Natural killer cell (primary cell): ENCODE measurements around the gene TRIM36. TPM values are rescaled to one million over a fixed set of nuclear protein-coding genes. Genes with fewer than 3 reads are reported as not detected.

Experiments
- ATAC-seq, 3 donors: fragments of 150-1000 bp in 2 of 3; fragments of 200-7000 bp in 1 of 3; cut with Tn5 transposase; 1 replicate in 1 of 3; 2 replicates in 2 of 3; pipeline ENCODE4 v1.10.0; 2021; ENCODE audit warnings: mild to moderate bottlenecking in 2 of 3, moderate library complexity in 2 of 3
- DNase-seq, 2 donors: peaks; one replicate each; pipeline versions ENCODE4 v3.0.0 to v3.0.0-alpha.2; 2013 to 2021; ENCODE audit warnings: mixed read lengths in 1 of 2
- H3K27ac ChIP-seq: one replicate; pipeline ENCODE4 v1.5.1; 2013; ENCODE audit warnings: mild to moderate bottlenecking, low read length
- H3K27me3 ChIP-seq: one replicate; pipeline ENCODE4 v1.6.1; 2013; ENCODE audit warnings: low read length; ENCODE audit not compliant: control insufficient read depth, insufficient read depth
- H3K36me3 ChIP-seq: one replicate; pipeline ENCODE4 v1.6.1; 2013; ENCODE audit warnings: low read length; ENCODE audit not compliant: control insufficient read depth, insufficient read depth
- H3K4me1 ChIP-seq: one replicate; pipeline ENCODE4 v1.6.1; 2013; ENCODE audit warnings: low read length; ENCODE audit not compliant: control insufficient read depth, insufficient read depth
- H3K4me3 ChIP-seq: one replicate; pipeline ENCODE4 v1.5.1; 2013; ENCODE audit warnings: low read length
- H3K9me3 ChIP-seq: one replicate; pipeline ENCODE4 v1.6.1; 2013; ENCODE audit warnings: low read length; ENCODE audit not compliant: control insufficient read depth, insufficient read depth
- H3K27ac Mint-ChIP-seq, 2 donors: one replicate each; pipeline ENCODE4 v1.8.0; 2022; ENCODE audit warnings: mild to moderate bottlenecking in 2 of 2, mixed read lengths in 2 of 2, moderate library complexity in 1 of 2
- H3K27me3 Mint-ChIP-seq, 2 donors: one replicate each; pipeline ENCODE4 v1.8.0; 2022; ENCODE audit warnings: low read depth in 2 of 2, mixed read lengths in 2 of 2
- H3K36me3 Mint-ChIP-seq: one replicate; pipeline ENCODE4 v1.8.0; 2022; ENCODE audit warnings: mixed read lengths
- H3K4me1 Mint-ChIP-seq, 2 donors: one replicate each; pipeline ENCODE4 v1.8.0; 2022; ENCODE audit warnings: mixed read lengths in 2 of 2
- H3K4me3 Mint-ChIP-seq: one replicate; pipeline ENCODE4 v1.8.0; 2022; ENCODE audit warnings: mild to moderate bottlenecking, moderate library complexity, mixed read lengths
- H3K9me3 Mint-ChIP-seq, 2 donors: one replicate each; pipeline ENCODE4 v1.8.0; 2022; ENCODE audit warnings: mixed read lengths in 2 of 2
- CTCF ChIP-seq: fragments of 200-600 bp; IDR thresholded peaks from one replicate; pipeline ENCODE4 v1.8.0; 2022; ENCODE audit warnings: antibody characterized with exemption
- WGBS: methylation state at CpG from one replicate; pipeline ENCODE4 v1.1.7; 2013; ENCODE audit warnings: missing lambda C conversion rate; ENCODE audit not compliant: insufficient coverage; 5-methylcytosine and 5-hydroxymethylcytosine counted together
- intact Hi-C: fragments of 100-400 bp; cut with micrococcal nuclease; formaldehyde crosslinking; loops from one replicate; pipeline ENCODE4 v1.14.2; 2022
- total RNA-seq, 4 donors: library from RNA; stranded (reverse); fragments of 120-200 nt in 1 of 4; gene quantifications; one replicate each; pipeline versions ENCODE4 v1.2.3 to v1.2.4, GENCODE V29; 2013 to 2022

TRIM36 gene
- total RNA-seq, 3 donors from 2014 or later (not counting 1 experiment from before 2014, with no cell fraction given): 0.25 to 1.2 (median 0.38) TPM

GRCh38 chr5:115196161-115196560 lies 26.5 kb upstream of the TRIM36 start:
- Mint-ChIP-seq H3K27me3 (peaks cover 2 to 4% of the 10 kb centered on the region in 2 donors), H3K27ac (no peak overlapping the region), H3K4me3 (no peak overlapping the region), H3K9me3 (no peaks in the 10 kb centered on the region), H3K4me1 (no peaks in the 10 kb centered on the region), H3K36me3 (peaks cover 17% of the 10 kb centered on the region)
- DNase-seq: no peak
- WGBS: 94% methylated on average over 3 of the region's 3 CpGs
- no peak overlapping the region for H3K27ac ChIP-seq
- no peak for TF ChIP-seq CTCF
- intact Hi-C loops: no loop called here
- no peaks in the 10 kb centered on the region for H3K36me3 ChIP-seq
- no peaks in the 10 kb centered on the region for H3K4me1 ChIP-seq
- H3K27me3 ChIP-seq: no peaks in the 10 kb centered on the region
- H3K4me3 ChIP-seq: no peak overlapping the region
- no peak for ATAC-seq
- no peaks in the 10 kb centered on the region for H3K9me3 ChIP-seq

- Mint-ChIP-seq H3K9me3 (no peaks in the 10 kb centered on the region), H3K36me3 (peaks cover 17% of the 10 kb centered on the region), H3K27me3 (peaks cover 2 to 10% of the 10 kb centered on the region in 2 donors), H3K4me1 (no peaks in the 10 kb centered on the region), H3K4me3 (no peak overlapping the region), H3K27ac (no peak overlapping the region)
- H3K36me3 ChIP-seq: no peaks in the 10 kb centered on the region
- no peak overlapping the region for H3K4me3 ChIP-seq
- no peaks in the 10 kb centered on the region for H3K27me3 ChIP-seq
- DNase-seq (no peak), ATAC-seq (no peak)
- intact Hi-C loops: no loop called here
- H3K4me1 ChIP-seq: no peaks in the 10 kb centered on the region
- no peak overlapping the region for H3K27ac ChIP-seq
- 97% methylated on average over 2 of the region's 2 CpGs for WGBS
- H3K9me3 ChIP-seq: no peaks in the 10 kb centered on the region
- no peak for TF ChIP-seq CTCF
These were observed 25.0 kb upstream of the TRIM36 start for GRCh38 chr5:115194676-115195075.

- Mint-ChIP-seq H3K9me3 (no peaks in the 10 kb centered on the region), H3K27me3 (peaks cover 2 to 10% of the 10 kb centered on the region in 2 donors), H3K36me3 (peaks cover 17% of the 10 kb centered on the region), H3K4me1 (no peaks in the 10 kb centered on the region), H3K4me3 (no peak overlapping the region), H3K27ac (no peak overlapping the region)
- Histone ChIP-seq H3K27ac (no peak overlapping the region), H3K4me3 (no peak overlapping the region), H3K36me3 (no peaks in the 10 kb centered on the region), H3K4me1 (no peaks in the 10 kb centered on the region), H3K9me3 (no peaks in the 10 kb centered on the region), H3K27me3 (no peaks in the 10 kb centered on the region)
- DNase-seq: no peak
- intact Hi-C loops: no loop called here
- TF ChIP-seq CTCF: no peak
- no peak for ATAC-seq
These were observed 23.6 kb upstream of the TRIM36 start for GRCh38 chr5:115193295-115193694.

- H3K27ac ChIP-seq: no peak overlapping the region
- Mint-ChIP-seq H3K27ac (no peak overlapping the region), H3K36me3 (peaks cover 13% of the 10 kb centered on the region), H3K4me3 (no peak overlapping the region), H3K4me1 (no peaks in the 10 kb centered on the region), H3K27me3 (peaks cover 5 to 17% of the 10 kb centered on the region in 2 donors), H3K9me3 (no peaks in the 10 kb centered on the region)
- no peak for TF ChIP-seq CTCF
- no peak for ATAC-seq
- no CpG with 5 or more reads among the region's 1 CpG for WGBS
- intact Hi-C loops: no loop called here
- DNase-seq: no peak
- H3K27me3 ChIP-seq: no peaks in the 10 kb centered on the region
- no peaks in the 10 kb centered on the region for H3K4me1 ChIP-seq
- no peaks in the 10 kb centered on the region for H3K9me3 ChIP-seq
- no peaks in the 10 kb centered on the region for H3K36me3 ChIP-seq
- no peak overlapping the region for H3K4me3 ChIP-seq
These were observed 22.4 kb upstream of the TRIM36 start for GRCh38 chr5:115192098-115192497.
